Measurements from ENCODE around the gene U2AF1L4. TPM values are rescaled to one million over a fixed set of nuclear protein-coding genes. Genes with fewer than 3 reads are reported as not detected.
A peak's percentile ranks its signal among the peaks of the same experiment; 100 is the strongest.

Gene U2AF1L4
- total and polyA plus RNA-seq, 10 of the 15 experiments (the other 5 are each of a cell fraction or from before 2014, with no cell fraction given), result 7.9 to 21.6 (median 15.1) TPM

GRCh38 chr19:35791814-35792279, 46.6 kb upstream of the U2AF1L4 start:
- ChIA-PET CTCF (no interaction called here), POLR2A (no interaction called here), SMC1A (ENCODE audit: uncharacterized antibody, unreplicated experiment) (no interaction called here), RAD21 (ENCODE audit: unreplicated experiment) (interaction anchor here (0.9 kb wide), 1 partner anchor 97 kb away, joined by 3 read pairs; no protein-coding TSS in a partner anchor)
- no peaks in the 10 kb centered on the region for H3K9me3 ChIP-seq (replicated peaks; ENCODE audit: control insufficient read depth, insufficient read depth, low read length)
- no TSS peak for BruUV-seq (replicated peaks)
- H2AFZ ChIP-seq (ENCODE audit: control insufficient read depth, low read depth, low read length), result no peak overlapping the region
- in situ Hi-C loops (cut with MboI) (no loop called here), intact Hi-C loops (cut with micrococcal nuclease; ENCODE audit: unreplicated experiment) (no loop called here)
- H3K36me3 ChIP-seq (ENCODE audit: control insufficient read depth in 2 of 2, insufficient read depth in 2 of 2, low read length in 1 of 2), result no peaks in the 10 kb centered on the region
- DNase-seq (ENCODE audit: low read depth, low spot score) (no peak), FAIRE-seq (no peak), ATAC-seq (peak; percentile 51)
- no peaks in the 10 kb centered on the region for H3K79me2 ChIP-seq (ENCODE audit: control insufficient read depth, insufficient read depth, low read length)
- no peaks in the 10 kb centered on the region for H4K20me1 ChIP-seq (ENCODE audit: control insufficient read depth, insufficient read depth)
- 31% methylated on average over 7 of the region's 9 CpGs for WGBS (ENCODE audit: insufficient coverage, insufficient replicate concordance, low lambda C conversion rate, missing lambda C conversion rate)
- no peaks in the 10 kb centered on the region for H3K4me1 ChIP-seq (ENCODE audit: control insufficient read depth, insufficient read depth, low read length)
- no peak overlapping the region for H3K27ac ChIP-seq (ENCODE audit: control insufficient read depth, insufficient read depth)
- TF ChIP-seq TBL1XR1 (IDR thresholded peaks at IDR 0.05; ENCODE audit: low read depth, low read length) (no peak), RAD51 (IDR thresholded peaks at IDR 0.05) (no peak), EP300 (IDR thresholded peaks at IDR 0.05; ENCODE audit: borderline replicate concordance in 1 of 2, control insufficient read depth in 1 of 2, low read depth in 2 of 2, low read length in 2 of 2) (no peak), JUND (IDR thresholded peaks at IDR 0.05; ENCODE audit: low read depth, low read length) (no peak), BMI1 (IDR thresholded peaks at IDR 0.05; ENCODE audit: borderline replicate concordance) (no peak), SUZ12 (IDR thresholded peaks at IDR 0.05; ENCODE audit: unreplicated experiment) (no peak), RCOR1 (conservative IDR thresholded peaks at IDR 0.05; ENCODE audit: low read depth, low read length) (no peak), TARDBP (IDR thresholded peaks at IDR 0.05; ENCODE audit: borderline replicate concordance) (no peak), CBFB (IDR thresholded peaks at IDR 0.05; ENCODE audit: low read depth) (no peak)
- no peak overlapping the region for H3K4me3 ChIP-seq
- no peak overlapping the region for H3K4me2 ChIP-seq (ENCODE audit: control insufficient read depth, insufficient read depth)
- no peak overlapping the region for H3K9ac ChIP-seq (ENCODE audit: control insufficient read depth, insufficient read depth, low read length)
- H3K27me3 ChIP-seq (replicated peaks in 1 of 2; ENCODE audit: control insufficient read depth in 2 of 2, insufficient read depth in 2 of 2, low read length in 1 of 2), result peaks cover 0 to 2% of the 10 kb centered on the region in 2 experiments; a peak in 1 of 4 replicates

Measured in GM12878 (cell line).